Choroid plexus epithelial cell (primary cell): ENCODE data around the gene C16orf89.
"Not testable (repeated sequence)": the region's sequence is repeated elsewhere in the genome, so short reads cannot be mapped to it uniquely, and the experiment has no call there.

Source experiments
- DNase-seq: peaks from one replicate; pipeline ENCODE4 v3.0.0-alpha.2; 2010; ENCODE audit warnings: low read depth
- H3K4me3 ChIP-seq: 2 replicates; pipeline ENCODE4 v1.5.1; 2011; ENCODE audit warnings: low read depth, mild to moderate bottlenecking, control low read depth, low read length, moderate library complexity
- TF ChIP-seq, protein P1 (sequence below): conservative IDR thresholded peaks from 2 replicates; pipeline ENCODE4 v1.5.1; 2011; ENCODE audit warnings: low read depth, mild to moderate bottlenecking, control low read depth, inconsistent platforms, low read length, moderate library complexity

Gene C16orf89

DNA sequence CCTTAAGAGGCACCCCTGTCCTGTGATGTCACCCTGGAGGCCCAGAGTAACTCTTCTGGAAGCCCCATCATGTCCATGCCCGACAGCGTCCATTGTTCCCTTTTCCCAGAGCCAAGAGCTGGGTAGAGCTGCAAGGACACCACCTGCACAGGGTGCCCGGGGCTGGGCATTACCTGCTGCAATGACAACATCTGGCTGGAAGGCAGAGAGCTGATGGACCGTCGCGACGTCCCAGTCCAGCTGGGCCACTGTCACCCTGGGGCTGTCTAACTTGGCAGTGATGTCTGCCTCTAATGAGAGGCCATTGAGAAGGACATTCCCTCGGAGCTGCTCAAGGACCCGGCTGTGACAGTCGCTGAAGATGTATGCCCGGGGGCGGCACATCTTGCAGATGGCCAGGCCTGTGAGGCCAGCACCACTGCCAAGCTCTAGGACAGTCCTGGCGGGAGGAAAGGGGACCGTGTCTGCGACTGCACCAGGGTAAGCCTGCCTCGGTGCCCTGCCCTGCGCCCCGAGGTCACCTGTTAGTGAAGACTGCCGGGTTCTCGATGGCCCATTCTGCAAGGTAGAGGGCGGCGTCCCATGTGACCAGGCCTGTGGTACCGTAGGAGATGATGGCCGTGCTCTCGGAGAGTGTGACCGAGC, 24.3 kb upstream of the C16orf89 start:
- DNase-seq, H3K4me3 ChIP-seq: not testable (repeated sequence)

DNA sequence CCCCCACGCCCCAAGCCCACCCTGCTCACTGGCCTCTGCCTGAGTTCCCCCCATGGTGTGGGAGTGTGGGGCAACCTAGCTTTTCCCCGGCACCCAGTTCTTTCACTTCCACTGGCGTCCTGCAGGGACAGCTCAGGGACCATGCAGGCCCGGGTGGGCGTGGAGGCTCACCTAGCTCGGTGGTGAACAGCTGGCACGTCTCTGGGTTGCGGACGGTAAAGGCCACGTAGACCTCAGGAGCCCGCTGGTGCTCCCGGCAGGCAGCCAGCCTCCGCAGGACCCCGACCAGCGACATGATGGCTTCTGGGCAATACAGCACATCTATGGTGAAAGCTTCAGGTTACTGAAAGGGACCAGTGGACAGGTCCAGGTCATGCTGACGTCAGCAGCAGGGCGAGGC, 23.2 kb upstream of the C16orf89 start:
- not testable (repeated sequence) for DNase-seq, H3K4me3 ChIP-seq

DNA sequence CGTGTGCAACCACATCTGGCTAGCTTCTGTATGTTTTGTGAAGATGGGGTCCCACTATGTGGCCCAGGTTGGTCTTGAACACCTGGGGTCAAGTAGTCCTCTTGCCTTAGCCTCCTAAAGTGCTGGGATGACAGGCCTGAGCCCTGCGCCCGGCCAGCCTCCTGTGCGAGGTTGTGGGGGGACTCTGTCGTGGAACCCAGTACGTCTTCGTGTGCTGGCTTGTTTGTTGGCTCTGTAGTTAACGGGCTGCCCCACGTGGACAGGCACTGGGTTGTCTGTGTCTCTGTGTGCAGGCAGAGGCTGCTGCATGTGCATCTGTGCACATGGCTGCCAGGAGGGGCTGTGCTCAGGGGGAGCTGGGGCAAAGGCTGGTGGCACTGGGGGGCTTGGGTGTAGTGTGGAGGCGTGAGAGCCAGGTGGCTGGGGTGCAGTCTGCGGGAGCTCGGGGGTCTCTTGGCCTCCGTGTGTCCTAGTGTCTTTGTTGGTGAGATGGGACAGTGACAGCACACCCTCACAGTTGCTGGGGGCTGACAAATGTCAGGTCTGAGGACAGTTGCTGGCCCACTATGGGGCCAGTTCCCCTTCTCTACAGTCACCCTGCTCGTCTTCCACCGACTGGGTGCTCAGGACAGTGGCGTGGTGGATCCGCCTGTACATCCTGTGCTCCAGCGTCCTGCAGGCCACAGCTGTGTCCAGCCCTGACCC, 22.5 kb upstream of the C16orf89 start:
- not testable (repeated sequence) for H3K4me3 ChIP-seq, DNase-seq

DNA sequence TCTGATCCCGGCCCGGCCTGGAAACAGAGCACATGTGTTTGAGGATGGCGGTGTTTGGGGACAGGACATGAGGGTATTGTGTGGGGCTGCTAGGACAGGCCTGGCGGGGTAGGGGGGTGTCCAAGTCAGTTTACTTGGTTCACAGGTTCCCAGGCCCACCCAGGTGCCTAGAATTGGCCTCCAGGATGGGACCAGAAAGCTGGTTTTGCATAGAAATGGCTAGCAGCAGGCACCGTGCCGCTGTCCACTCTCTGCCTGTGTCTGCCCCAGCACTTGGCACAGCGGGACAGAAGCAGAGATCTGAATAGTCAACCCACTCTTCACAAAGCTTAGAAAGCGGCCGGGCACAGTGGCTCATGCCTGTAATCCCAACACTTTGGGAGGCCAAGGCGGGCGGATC, 20.0 kb upstream of the C16orf89 start:
- H3K4me3 ChIP-seq, DNase-seq: not testable (repeated sequence)

DNA sequence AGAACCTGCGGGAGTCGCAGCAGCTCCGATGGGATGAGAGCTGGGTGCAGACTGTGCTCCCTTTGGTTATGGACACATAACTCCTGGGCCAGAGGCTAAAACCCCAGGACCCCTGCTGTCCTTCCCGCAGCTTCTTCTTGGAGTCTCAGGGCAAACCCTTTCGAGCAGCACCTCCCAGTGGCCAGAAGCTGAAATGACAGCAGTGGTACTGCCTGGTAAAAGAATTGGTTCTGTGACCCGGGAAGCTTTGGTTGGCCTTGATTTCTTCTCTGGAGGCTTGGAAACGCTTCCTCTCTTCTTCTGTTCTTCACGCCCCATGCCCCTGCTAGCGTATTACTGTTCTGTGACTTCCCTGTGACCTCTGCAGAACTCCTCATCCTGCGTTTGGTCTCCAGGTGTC, 19.0 kb upstream of the C16orf89 start:
- TF ChIP-seq, protein P1, sequence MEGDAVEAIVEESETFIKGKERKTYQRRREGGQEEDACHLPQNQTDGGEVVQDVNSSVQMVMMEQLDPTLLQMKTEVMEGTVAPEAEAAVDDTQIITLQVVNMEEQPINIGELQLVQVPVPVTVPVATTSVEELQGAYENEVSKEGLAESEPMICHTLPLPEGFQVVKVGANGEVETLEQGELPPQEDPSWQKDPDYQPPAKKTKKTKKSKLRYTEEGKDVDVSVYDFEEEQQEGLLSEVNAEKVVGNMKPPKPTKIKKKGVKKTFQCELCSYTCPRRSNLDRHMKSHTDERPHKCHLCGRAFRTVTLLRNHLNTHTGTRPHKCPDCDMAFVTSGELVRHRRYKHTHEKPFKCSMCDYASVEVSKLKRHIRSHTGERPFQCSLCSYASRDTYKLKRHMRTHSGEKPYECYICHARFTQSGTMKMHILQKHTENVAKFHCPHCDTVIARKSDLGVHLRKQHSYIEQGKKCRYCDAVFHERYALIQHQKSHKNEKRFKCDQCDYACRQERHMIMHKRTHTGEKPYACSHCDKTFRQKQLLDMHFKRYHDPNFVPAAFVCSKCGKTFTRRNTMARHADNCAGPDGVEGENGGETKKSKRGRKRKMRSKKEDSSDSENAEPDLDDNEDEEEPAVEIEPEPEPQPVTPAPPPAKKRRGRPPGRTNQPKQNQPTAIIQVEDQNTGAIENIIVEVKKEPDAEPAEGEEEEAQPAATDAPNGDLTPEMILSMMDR, result peak; percentile 73
- not testable (repeated sequence) for H3K4me3 ChIP-seq
- peak; percentile 76 for DNase-seq

DNA sequence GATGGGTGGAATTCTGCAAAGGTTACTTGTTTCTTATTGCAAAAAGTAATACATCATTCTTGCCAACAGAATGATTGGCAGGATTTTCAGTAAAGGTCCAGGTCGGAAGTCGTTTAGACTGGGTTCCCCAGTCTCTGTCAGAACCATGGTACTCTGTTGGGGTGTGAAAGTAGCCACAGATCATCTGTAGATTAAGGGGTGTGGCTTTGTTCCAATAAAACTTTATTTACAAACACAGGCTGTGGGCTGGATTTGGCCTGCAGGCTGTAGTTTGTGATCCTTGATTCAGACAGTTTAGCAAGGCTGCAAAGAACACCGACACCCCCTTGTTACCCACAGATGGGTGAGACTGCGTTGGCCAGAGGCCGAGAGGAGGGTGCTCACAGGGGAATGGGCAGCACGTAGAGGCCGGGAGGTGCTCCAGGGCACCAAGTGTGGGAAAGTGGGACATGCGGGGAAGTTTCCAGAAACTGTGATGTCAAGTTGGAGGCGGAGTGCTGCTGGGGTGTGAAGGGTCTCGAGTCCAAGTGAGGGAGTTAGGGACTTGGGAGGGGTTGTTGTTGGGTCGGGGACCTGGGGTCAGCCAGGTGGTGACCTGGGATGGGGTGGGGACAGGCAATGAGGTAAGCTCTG, 18.5 kb upstream of the C16orf89 start:
- not testable (repeated sequence) for DNase-seq, H3K4me3 ChIP-seq

DNA sequence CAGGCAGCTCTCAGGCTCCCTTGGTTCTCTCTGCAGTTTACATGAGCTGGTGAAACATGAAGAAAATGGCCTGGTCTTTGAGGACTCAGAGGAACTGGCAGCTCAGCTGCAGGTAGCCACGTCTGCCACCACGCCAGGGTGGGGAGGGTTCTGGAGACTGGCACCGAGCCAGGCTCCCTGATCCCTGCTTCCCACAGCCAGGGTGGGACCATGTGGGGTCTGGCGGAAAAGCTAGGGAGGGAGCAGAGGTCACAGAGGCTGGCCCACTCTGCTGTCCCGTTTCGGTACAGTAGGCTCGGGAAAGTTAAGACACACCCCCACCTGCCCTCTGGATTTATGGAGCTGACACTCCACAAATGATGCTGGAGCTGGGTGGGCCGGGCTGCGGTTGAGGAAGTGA, 17.9 kb upstream of the C16orf89 start:
- not testable (repeated sequence) for DNase-seq, H3K4me3 ChIP-seq

DNA sequence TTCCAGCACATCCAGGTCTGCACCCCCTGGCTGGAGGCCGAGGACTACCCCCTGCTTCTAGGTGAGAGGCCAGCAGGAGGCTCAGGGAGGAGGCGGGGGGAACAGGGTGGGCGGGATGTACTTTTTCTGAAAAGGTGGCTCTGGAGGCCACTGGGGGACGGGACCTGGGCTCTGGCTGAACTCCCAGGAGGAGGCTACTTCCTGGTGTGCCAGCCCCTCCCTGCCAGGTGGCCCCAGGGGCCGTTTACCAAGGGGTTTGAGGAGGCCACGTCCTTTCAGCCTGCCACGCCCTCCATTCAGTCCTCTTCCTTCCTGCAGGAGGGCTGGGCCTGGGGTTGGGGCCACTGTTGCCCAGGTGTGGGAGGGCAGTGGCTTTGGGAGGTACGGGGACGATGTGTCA, 15.2 kb upstream of the C16orf89 start:
- DNase-seq, H3K4me3 ChIP-seq: not testable (repeated sequence)

GRCh38 chr16:5080461-5080860, 14.7 kb upstream of the C16orf89 start:
- not testable (repeated sequence) for H3K4me3 ChIP-seq, DNase-seq

GRCh38 chr16:5078626-5079025, 12.9 kb upstream of the C16orf89 start:
- H3K4me3 ChIP-seq, result no peak overlapping the region
- TF ChIP-seq, protein P1, result no peak
- no peak for DNase-seq

DNA sequence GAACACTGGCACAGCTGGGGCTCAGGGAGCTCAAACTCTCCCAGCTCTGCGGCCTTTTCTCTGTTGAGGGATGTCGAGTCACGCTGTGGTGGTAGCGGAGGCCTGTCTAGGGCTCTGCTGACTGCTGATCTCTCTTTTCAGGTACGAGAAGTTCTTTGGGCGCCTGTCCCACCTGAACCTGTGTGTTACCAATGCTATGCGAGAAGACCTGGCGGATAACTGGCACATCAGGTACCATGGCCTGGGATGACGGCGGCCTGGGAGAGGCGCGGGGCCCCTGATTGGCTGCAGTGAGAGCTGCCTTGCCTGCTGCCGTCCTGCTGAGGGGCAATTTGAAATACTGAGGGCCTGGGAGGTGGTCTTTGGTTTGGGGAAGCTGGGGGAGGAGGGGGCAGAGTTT, 11.5 kb upstream of the C16orf89 start:
- no peak overlapping the region for H3K4me3 ChIP-seq
- TF ChIP-seq, protein P1, result no peak
- DNase-seq, result no peak
